Measurements from ENCODE around the gene SYTL1. TPM values are rescaled to one million over a fixed set of nuclear protein-coding genes. Genes with fewer than 3 reads are reported as not detected.
A peak's percentile ranks its signal among the peaks of the same experiment; 100 is the strongest.

The SYTL1 gene
- total and polyA plus RNA-seq, 9 of the 15 experiments (the other 6 are each of a cell fraction or from before 2014, with no cell fraction given) = 0.04 to 9.3 (median 1.7) TPM

- TF ChIP-seq NKRF (IDR thresholded peaks at IDR 0.05; ENCODE audit: borderline replicate concordance) (peak; percentile 77), TFAP4 (CRISPR knock-in tag; IDR thresholded peaks at IDR 0.05; ENCODE audit: borderline replicate concordance) (peak; percentile 76; the same call in 1 of the 2 replicates), ZNF133 (CRISPR knock-in tag; IDR thresholded peaks at IDR 0.05) (no peak), POU5F1 (IDR thresholded peaks at IDR 0.05; ENCODE audit: borderline replicate concordance, low read depth, low read length, partially characterized antibody) (no peak), NFYB (IDR thresholded peaks at IDR 0.05; ENCODE audit: extremely low read depth, insufficient read length) (peak; percentile 72), MED1 (CRISPR knock-in tag; IDR thresholded peaks at IDR 0.05; ENCODE audit: borderline replicate concordance) (no peak), MLX (CRISPR knock-in tag; conservative IDR thresholded peaks at IDR 0.05) (no peak), SMC3 (conservative IDR thresholded peaks at IDR 0.05; ENCODE audit: insufficient read depth, low read depth, low read length) (peak; percentile 75), SIN3B (IDR thresholded peaks at IDR 0.05; ENCODE audit: low read depth) (peak; percentile 60), ZKSCAN8 (CRISPR knock-in tag; IDR thresholded peaks at IDR 0.05) (no peak), MTF1 (CRISPR knock-in tag; IDR thresholded peaks at IDR 0.05; ENCODE audit: borderline replicate concordance) (no peak), ZBTB11 (CRISPR knock-in tag; IDR thresholded peaks at IDR 0.05) (0 out of 6 replicates have a peak, but pooled peaks of 1 of the 3 experiments have one; percentile 55), GMEB1 (CRISPR knock-in tag; IDR thresholded peaks at IDR 0.05) (peak; percentile 84), NEUROD1 (IDR thresholded peaks at IDR 0.05; ENCODE audit: borderline replicate concordance, low read depth, low read length, partially characterized antibody) (peak; percentile 20)
These were observed 50.4 kb downstream of the SYTL1 start, which contains the start of gene GPR3 (continued) for GRCh38 chr1:27392096-27392777.

Data from K562 (cell line).